Measurements from ENCODE around the gene MED12L.

The MED12L gene

DNA sequence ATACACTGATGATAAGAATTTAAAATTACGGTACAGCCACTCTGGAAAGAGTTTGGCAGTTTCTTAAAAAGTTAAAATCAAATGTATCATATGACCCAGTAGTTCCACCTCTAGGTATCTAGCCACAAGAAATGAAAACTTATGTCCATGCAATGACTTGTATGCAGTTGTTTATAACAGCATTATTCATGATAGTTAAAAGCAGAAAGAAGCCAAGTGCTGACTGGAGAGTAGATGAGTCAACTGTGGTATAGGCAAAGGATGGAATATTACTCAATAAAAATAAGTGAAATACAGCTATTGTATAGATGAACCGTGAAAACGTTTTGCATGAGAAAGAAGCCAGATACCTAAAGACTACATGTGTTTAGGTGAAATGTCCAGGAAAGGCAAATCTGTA lies 216.3 kb downstream of the MED12L start:
- Mint-ChIP-seq H3K27me3 (peaks cover 19% of the 10 kb centered on the region), H3K27ac (peak overlapping the region; percentile 16), H3K4me1 (ENCODE audit: low read depth) (peaks cover 54% of the 10 kb centered on the region)

DNA sequence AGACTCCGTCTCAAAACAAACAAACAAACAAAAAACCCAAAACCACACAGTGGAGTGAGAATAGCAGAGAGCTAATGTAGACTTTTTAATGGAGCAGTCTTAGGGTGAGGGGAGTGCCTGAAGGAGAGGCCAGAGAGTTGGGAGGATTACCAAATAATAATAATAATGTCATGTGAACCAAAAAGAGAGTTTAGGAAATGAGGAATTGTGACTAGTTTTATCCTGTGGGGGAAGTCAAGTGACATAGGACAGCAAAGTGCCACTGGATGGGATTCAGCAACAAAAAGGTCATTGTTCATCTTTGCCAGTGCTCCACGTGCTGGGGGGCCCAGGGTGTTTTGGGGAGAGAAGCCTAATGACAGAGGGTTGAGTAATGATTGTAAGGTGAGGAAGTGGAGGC lies 218.3 kb downstream of the MED12L start:
- H3K36me3 Mint-ChIP-seq (ENCODE audit: low read depth): no peaks in the 10 kb centered on the region
- peaks cover 14% of the 10 kb centered on the region for H3K27me3 Mint-ChIP-seq
- H3K9me3 Mint-ChIP-seq: no peaks in the 10 kb centered on the region
- peak overlapping the region; percentile 78 for H3K27ac Mint-ChIP-seq
- H3K4me3 Mint-ChIP-seq: peak overlapping the region; percentile 39
- H3K4me1 Mint-ChIP-seq (ENCODE audit: low read depth): peaks cover 72% of the 10 kb centered on the region

More for the DNA sequence above, 216.3 kb downstream of the MED12L start:
- no peaks in the 10 kb centered on the region for H3K36me3 Mint-ChIP-seq (ENCODE audit: low read depth)
- H3K9me3 Mint-ChIP-seq: no peaks in the 10 kb centered on the region
- H3K4me3 Mint-ChIP-seq: no peak overlapping the region

- H3K4me3 Mint-ChIP-seq: peak overlapping the region; percentile 40
- peaks cover 5% of the 10 kb centered on the region for H3K27me3 Mint-ChIP-seq
- no peaks in the 10 kb centered on the region for H3K36me3 Mint-ChIP-seq (ENCODE audit: low read depth)
- peak overlapping the region; percentile 79 for H3K27ac Mint-ChIP-seq
- H3K4me1 Mint-ChIP-seq (ENCODE audit: low read depth): peaks cover 80% of the 10 kb centered on the region
- no peaks in the 10 kb centered on the region for H3K9me3 Mint-ChIP-seq
Measured at GRCh38 chr3:151305060-151305774, 219.8 kb downstream of the MED12L start.

DNA sequence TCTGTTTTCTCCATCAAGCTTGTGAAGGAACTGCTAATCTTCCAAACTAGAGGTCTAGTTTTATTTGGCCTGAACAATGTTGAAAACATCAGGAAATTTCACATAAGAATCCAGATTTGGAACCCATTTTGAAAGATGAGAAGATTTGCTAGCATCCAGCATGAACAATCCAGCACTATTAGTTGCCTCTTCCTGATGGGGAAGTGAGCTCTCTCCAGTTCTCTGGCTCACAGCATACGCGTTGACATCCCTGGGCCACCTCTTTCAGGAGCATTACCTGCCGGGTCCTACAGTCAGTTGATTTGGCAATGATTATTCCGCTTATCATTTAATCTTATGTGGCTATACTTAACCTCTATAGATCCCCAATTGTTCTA lies 220.3 kb downstream of the MED12L start:
- Mint-ChIP-seq H3K9me3 (no peaks in the 10 kb centered on the region), H3K4me3 (peak overlapping the region; percentile 40), H3K36me3 (ENCODE audit: low read depth) (no peaks in the 10 kb centered on the region), H3K27me3 (peaks cover 2% of the 10 kb centered on the region), H3K4me1 (ENCODE audit: low read depth) (peaks cover 80% of the 10 kb centered on the region), H3K27ac (peak overlapping the region; percentile 79)

GRCh38 chr3:151306168-151306810 lies 220.8 kb downstream of the MED12L start:
- H3K4me1 Mint-ChIP-seq (ENCODE audit: low read depth): peaks cover 78% of the 10 kb centered on the region
- H3K4me3 Mint-ChIP-seq: peak overlapping the region; percentile 40
- H3K27me3 Mint-ChIP-seq: no peaks in the 10 kb centered on the region
- H3K36me3 Mint-ChIP-seq (ENCODE audit: low read depth): no peaks in the 10 kb centered on the region
- peak overlapping the region; percentile 79 for H3K27ac Mint-ChIP-seq
- no peaks in the 10 kb centered on the region for H3K9me3 Mint-ChIP-seq

GRCh38 chr3:151307131-151307530 lies 221.7 kb downstream of the MED12L start:
- Mint-ChIP-seq H3K9me3 (no peaks in the 10 kb centered on the region), H3K4me3 (no peak overlapping the region), H3K4me1 (ENCODE audit: low read depth) (peaks cover 70% of the 10 kb centered on the region), H3K27ac (peak overlapping the region; percentile 79), H3K36me3 (ENCODE audit: low read depth) (no peaks in the 10 kb centered on the region), H3K27me3 (no peaks in the 10 kb centered on the region)

DNA sequence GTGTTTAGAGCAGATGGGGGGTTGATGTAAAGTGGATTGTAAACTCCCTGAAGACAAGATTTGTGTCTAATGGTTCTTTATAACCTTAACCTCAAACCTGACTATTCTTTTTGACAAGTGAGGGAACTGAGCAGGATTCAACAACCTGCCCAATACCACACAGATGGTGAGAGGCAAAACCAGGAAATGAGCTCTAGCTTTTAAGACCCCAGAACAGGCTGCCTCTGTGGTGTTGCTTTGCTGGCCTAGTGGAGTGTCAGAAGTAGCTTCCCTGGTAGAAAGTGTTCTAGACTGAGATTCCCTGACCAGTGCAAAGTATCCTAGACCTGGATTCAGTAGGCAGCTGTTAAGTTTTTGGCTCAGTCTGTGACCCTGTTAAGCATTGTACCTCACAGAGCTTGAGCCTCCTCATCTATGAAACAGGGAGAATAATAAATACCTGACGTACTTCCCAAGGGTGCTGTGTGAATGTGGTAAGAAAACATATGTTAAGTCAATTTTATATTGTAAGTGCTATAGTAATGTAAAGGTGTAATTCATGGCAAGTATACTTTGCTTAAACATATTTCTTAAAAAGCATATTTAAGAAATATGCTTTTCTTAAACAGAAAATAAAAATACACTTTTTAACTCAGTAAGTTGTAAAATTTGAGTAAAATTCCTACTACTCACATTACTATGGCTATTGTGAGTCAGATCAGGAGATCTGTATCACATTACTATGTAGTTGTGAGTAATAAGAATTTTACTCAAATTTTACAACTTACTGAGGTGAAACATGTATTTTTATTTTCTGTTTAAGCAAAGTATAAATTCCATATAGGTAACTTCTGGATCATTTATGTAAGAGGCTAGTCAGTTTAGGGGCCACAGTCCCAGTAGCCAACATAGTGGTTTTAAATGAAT lies 222.4 kb downstream of the MED12L start:
- Mint-ChIP-seq H3K4me3 (no peak overlapping the region), H3K36me3 (ENCODE audit: low read depth) (no peaks in the 10 kb centered on the region), H3K4me1 (ENCODE audit: low read depth) (peaks cover 64% of the 10 kb centered on the region), H3K9me3 (no peaks in the 10 kb centered on the region), H3K27ac (peak overlapping the region; percentile 79), H3K27me3 (no peaks in the 10 kb centered on the region)

GRCh38 chr3:151309566-151309965 lies 224.1 kb downstream of the MED12L start:
- no peaks in the 10 kb centered on the region for H3K27me3 Mint-ChIP-seq
- H3K9me3 Mint-ChIP-seq: no peaks in the 10 kb centered on the region
- no peak overlapping the region for H3K27ac Mint-ChIP-seq
- H3K4me1 Mint-ChIP-seq (ENCODE audit: low read depth): peaks cover 48% of the 10 kb centered on the region
- H3K4me3 Mint-ChIP-seq: no peak overlapping the region
- no peaks in the 10 kb centered on the region for H3K36me3 Mint-ChIP-seq (ENCODE audit: low read depth)

DNA sequence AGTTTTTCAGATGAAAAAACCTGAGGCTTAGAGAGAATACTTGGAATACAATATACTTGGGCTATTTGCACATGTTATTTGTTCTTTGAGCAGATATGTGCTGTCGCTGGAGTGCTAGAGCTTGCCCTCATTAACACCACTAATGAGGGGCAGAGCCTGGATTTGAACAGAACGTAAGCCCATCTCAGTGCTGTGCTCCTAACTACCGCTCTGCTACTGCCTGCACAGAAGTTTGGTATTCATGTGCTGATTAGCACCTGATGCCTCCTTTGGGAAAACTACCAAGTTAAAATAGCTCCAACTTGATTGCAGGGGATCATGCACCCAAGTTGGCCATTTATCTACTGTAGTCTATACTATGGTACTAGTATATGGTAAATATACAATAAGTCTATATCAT lies 227.5 kb downstream of the MED12L start:
- Mint-ChIP-seq H3K27ac (no peak overlapping the region), H3K4me3 (no peak overlapping the region), H3K36me3 (ENCODE audit: low read depth) (no peaks in the 10 kb centered on the region), H3K9me3 (no peaks in the 10 kb centered on the region), H3K4me1 (ENCODE audit: low read depth) (peaks cover 28% of the 10 kb centered on the region), H3K27me3 (no peaks in the 10 kb centered on the region)

GRCh38 chr3:151314137-151314536 lies 228.7 kb downstream of the MED12L start:
- Mint-ChIP-seq H3K27me3 (no peaks in the 10 kb centered on the region), H3K27ac (no peak overlapping the region), H3K4me1 (ENCODE audit: low read depth) (peaks cover 23% of the 10 kb centered on the region), H3K9me3 (no peaks in the 10 kb centered on the region), H3K4me3 (no peak overlapping the region), H3K36me3 (ENCODE audit: low read depth) (no peaks in the 10 kb centered on the region)

DNA sequence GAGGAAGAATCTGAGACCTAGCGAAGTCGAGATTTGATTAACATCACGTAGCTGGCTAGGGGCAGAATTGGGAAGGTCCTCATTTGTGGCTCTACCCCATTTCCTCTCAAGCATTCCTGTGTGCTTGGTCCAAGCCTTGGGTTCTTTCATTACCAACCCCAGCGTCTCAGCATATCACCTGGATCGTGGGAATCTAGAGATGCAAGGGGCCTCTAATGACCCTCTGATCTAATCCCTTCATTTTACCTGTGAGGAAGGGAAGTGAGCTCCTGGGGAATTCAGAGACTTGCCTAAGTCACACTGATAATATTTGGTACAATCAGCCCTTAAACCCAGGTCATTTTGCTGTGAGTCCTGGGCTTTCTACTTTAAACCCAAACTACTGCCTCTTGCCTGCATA lies 229.1 kb downstream of the MED12L start:
- H3K9me3 Mint-ChIP-seq: no peaks in the 10 kb centered on the region
- no peak overlapping the region for H3K4me3 Mint-ChIP-seq
- H3K4me1 Mint-ChIP-seq (ENCODE audit: low read depth): peaks cover 21% of the 10 kb centered on the region
- no peaks in the 10 kb centered on the region for H3K27me3 Mint-ChIP-seq
- no peaks in the 10 kb centered on the region for H3K36me3 Mint-ChIP-seq (ENCODE audit: low read depth)
- no peak overlapping the region for H3K27ac Mint-ChIP-seq

- Mint-ChIP-seq H3K27me3 (no peaks in the 10 kb centered on the region), H3K4me1 (ENCODE audit: low read depth) (peaks cover 27% of the 10 kb centered on the region), H3K36me3 (ENCODE audit: low read depth) (no peaks in the 10 kb centered on the region), H3K4me3 (no peak overlapping the region), H3K27ac (no peak overlapping the region), H3K9me3 (no peaks in the 10 kb centered on the region)
Measured at GRCh38 chr3:151315136-151315535, 229.7 kb downstream of the MED12L start.

DNA sequence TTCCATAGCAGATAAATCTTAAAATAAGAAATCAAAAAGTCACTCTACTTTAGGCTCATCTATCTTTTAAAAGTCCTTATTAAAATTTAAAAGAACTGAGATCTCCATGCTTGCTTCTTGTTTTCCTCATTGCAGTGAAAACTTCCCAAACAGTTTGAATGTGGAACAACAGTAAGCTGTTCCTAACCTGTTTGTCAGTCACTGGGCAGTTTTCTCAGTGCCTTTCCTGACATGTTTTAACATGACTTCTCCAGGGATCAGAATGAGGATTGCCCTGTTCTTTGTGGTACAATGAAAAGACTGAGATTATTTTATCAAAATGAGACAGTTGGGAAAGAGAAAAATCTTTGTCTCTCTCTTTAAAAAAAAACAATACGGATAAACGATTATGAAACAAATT lies 230.4 kb downstream of the MED12L start:
- no peaks in the 10 kb centered on the region for H3K9me3 Mint-ChIP-seq
- H3K4me3 Mint-ChIP-seq: peak overlapping the region; percentile 62
- peaks cover 31% of the 10 kb centered on the region for H3K4me1 Mint-ChIP-seq (ENCODE audit: low read depth)
- no peaks in the 10 kb centered on the region for H3K36me3 Mint-ChIP-seq (ENCODE audit: low read depth)
- no peaks in the 10 kb centered on the region for H3K27me3 Mint-ChIP-seq
- H3K27ac Mint-ChIP-seq: peak overlapping the region; percentile 63

GRCh38 chr3:151316267-151316991 lies 231.0 kb downstream of the MED12L start, which contains the start of gene GPR87:
TSS of gene GPR87 (minus strand) at chr3:151316820. CDS start at chr3:151300100, 16,720 bp downstream.
- H3K27me3 Mint-ChIP-seq: no peaks in the 10 kb centered on the region
- peaks cover 31% of the 10 kb centered on the region for H3K4me1 Mint-ChIP-seq (ENCODE audit: low read depth)
- H3K4me3 Mint-ChIP-seq: peak within 1 kb of the TSS; percentile 62
- no peaks in the 10 kb centered on the region for H3K9me3 Mint-ChIP-seq
- H3K36me3 Mint-ChIP-seq (ENCODE audit: low read depth): no peaks in the 10 kb centered on the region
- H3K27ac Mint-ChIP-seq: peak within 1 kb of the TSS; percentile 63

All from stimulated activated naive CD8-positive, alpha-beta T cell treated with anti-CD3 and anti-CD28 coated beads, Interleukin-15, Interleukin-2, amounts not matched to agents 100 ng/mL and 50 ng/mL, for 24 hours (primary cell).